Immature natural killer cell (primary cell): ENCODE data around the gene PHAX. TPM values are rescaled to one million over a fixed set of nuclear protein-coding genes. Genes with fewer than 3 reads are reported as not detected.
"Not testable (repeated sequence)": the region's sequence is repeated elsewhere in the genome, so short reads cannot be mapped to it uniquely, and the experiment has no call there.

ENCODE experiments used
- DNase-seq, 3 donors: peaks; one replicate each; pipeline ENCODE4 v3.0.0; 2022; ENCODE audit warnings: mixed read lengths in 1 of 3
- H3K27ac Mint-ChIP-seq, 6 donors: one replicate each; pipeline ENCODE4 v1.8.0; 2020; ENCODE audit warnings: mixed read lengths in 6 of 6, mild to moderate bottlenecking in 5 of 6, inconsistent platforms in 4 of 6, moderate library complexity in 3 of 6
- H3K27me3 Mint-ChIP-seq, 3 donors: one replicate each; pipeline ENCODE4 v1.8.0; 2020 to 2021; ENCODE audit warnings: low read depth in 3 of 3, mild to moderate bottlenecking in 3 of 3, mixed read lengths in 3 of 3, moderate library complexity in 3 of 3, inconsistent platforms in 1 of 3
- H3K36me3 Mint-ChIP-seq, 3 donors: one replicate each; pipeline ENCODE4 v1.8.0; 2020; ENCODE audit warnings: mixed read lengths in 3 of 3, inconsistent platforms in 2 of 3, mild to moderate bottlenecking in 2 of 3
- H3K4me1 Mint-ChIP-seq, 2 donors: one replicate each; pipeline ENCODE4 v1.8.0; 2020; ENCODE audit warnings: inconsistent platforms in 2 of 2, mild to moderate bottlenecking in 2 of 2, mixed read lengths in 2 of 2, moderate library complexity in 1 of 2
- H3K4me3 Mint-ChIP-seq, 5 donors: one replicate each; pipeline ENCODE4 v1.8.0; 2020; ENCODE audit warnings: mild to moderate bottlenecking in 5 of 5, mixed read lengths in 5 of 5, inconsistent platforms in 3 of 5, moderate library complexity in 3 of 5
- H3K9me3 Mint-ChIP-seq, 6 donors: one replicate each; pipeline ENCODE4 v1.8.0; 2020; ENCODE audit warnings: mild to moderate bottlenecking in 6 of 6, mixed read lengths in 6 of 6, inconsistent platforms in 4 of 6, moderate library complexity in 3 of 6
- polyA plus RNA-seq, 3 donors: library from polyadenylated mRNA; unstranded; fragments of 300-500 nt; fragmentation: Illumina TruSeq; gene quantifications; one replicate each; pipeline ENCODE4 v1.2.3, GENCODE V29; 2021

Gene PHAX, protein sequence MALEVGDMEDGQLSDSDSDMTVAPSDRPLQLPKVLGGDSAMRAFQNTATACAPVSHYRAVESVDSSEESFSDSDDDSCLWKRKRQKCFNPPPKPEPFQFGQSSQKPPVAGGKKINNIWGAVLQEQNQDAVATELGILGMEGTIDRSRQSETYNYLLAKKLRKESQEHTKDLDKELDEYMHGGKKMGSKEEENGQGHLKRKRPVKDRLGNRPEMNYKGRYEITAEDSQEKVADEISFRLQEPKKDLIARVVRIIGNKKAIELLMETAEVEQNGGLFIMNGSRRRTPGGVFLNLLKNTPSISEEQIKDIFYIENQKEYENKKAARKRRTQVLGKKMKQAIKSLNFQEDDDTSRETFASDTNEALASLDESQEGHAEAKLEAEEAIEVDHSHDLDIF
- 100 to 1,000 TPM in 1 of 3 donors, 10 to 100 TPM in 2; 49.3 to 109 (median 70.5) TPM for polyA plus RNA-seq

DNA sequence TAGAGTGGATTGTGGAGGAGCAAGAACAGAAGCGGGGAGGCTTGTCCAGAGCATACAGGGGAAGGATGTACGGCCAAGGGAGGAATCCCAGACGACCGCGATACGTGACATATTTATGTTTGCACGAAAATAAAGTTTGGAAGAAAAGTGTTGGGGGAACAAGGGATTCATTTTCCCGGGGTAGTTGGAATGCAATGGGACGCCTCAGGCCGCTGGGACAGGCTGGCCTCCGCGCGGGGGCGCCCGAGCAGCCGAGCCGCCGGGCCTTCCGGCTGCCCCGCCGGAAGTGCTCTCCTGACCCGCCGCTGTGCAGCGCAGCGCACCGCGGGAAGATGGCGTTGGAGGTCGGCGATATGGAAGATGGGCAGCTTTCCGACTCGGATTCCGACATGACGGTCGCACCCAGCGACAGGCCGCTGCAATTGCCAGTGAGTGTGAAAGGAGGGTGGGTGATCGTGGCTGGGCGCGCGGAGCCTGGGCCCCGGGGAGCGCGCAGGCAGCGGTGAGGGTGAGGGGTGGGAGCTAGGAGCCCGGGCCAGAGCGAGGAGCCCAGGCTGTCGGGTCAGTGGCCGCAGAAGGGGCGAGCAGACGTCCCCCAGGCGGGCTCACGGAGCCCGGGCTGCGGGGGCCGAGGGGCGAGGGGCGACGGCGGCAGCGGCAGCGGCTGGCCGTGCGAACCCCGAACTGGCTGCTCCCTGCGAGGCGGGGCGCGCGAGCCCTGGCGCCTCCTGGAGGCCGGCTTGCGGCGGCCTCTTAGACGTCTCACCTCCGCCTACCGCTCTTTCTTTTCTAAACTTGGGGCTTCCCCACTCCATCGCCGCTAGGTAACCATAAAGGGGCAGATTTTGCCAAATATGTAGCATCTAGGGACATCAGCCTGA lies at the start of gene PHAX:
Gene PHAX, plus strand, starts transcription at position 317 of the 881 bp plus-strand sequence. Its CDS starts 16 bp downstream, at position 333.
- H3K36me3 Mint-ChIP-seq, result peaks cover 8 to 12% (median 9%) of the 10 kb centered on the region in 3 donors
- peak; percentile 73 to 76 (median 74) for DNase-seq
- H3K27me3 Mint-ChIP-seq, result peaks cover 1 to 6% (median 3%) of the 10 kb centered on the region in 3 donors
- peak within 1 kb of the TSS; percentile 97 to 100 (median 98) for H3K4me3 Mint-ChIP-seq
- peak within 1 kb of the TSS; percentile 86 to 98 (median 96) for H3K27ac Mint-ChIP-seq
- no peaks in the 10 kb centered on the region for H3K9me3 Mint-ChIP-seq
- peaks cover 31 to 42% of the 10 kb centered on the region in 2 donors for H3K4me1 Mint-ChIP-seq

DNA sequence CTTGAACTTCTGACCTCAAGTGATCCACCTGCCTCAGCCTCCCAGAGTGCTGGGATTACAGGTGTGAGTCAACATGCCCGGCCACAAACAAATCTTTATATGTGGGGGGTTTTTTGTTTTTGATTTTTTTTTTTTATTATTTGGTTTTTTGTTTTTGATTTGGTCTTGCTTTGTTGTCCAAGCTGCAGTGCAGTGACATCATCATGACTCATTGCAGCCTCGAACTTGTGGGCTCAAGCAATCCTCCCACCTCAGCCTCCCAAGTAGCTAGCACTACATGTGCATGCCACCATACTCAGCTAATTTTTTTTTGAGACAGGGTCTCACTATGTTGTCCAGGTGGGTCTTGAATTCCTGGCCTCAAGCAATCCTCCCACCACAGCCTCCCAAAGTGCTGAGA lies 48.1 kb upstream of the PHAX start:
- no peaks in the 10 kb centered on the region for H3K9me3 Mint-ChIP-seq
- no peak overlapping the region for H3K27ac Mint-ChIP-seq
- H3K27me3 Mint-ChIP-seq, result peaks cover 0 to 2% (median 1%) of the 10 kb centered on the region in 3 donors
- no peaks in the 10 kb centered on the region for H3K36me3 Mint-ChIP-seq
- no peak for DNase-seq
- H3K4me1 Mint-ChIP-seq, result no peaks in the 10 kb centered on the region
- no peak overlapping the region for H3K4me3 Mint-ChIP-seq

DNA sequence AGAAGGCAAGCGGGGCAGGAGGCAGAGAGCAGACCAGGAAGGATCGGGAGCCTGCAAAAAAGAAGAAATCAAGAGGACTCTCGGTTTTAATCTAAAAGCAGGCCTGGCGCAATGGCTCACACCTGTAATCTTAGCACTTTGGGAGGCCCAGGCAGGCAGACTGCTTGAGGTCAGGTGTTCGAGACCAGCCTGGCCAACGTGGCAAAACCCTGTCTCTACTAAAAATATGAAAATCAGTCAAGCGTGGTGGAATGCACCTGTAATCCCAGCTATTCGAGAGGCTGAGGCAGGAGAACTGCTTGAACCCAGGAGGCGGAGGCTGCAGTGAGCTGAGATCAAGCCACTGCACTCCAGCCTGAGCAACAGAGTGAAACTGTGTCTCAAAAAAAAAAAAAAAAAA lies 45.6 kb upstream of the PHAX start:
- not testable (repeated sequence) for H3K4me3 Mint-ChIP-seq, H3K36me3 Mint-ChIP-seq, H3K4me1 Mint-ChIP-seq, H3K27ac Mint-ChIP-seq, H3K9me3 Mint-ChIP-seq, DNase-seq, H3K27me3 Mint-ChIP-seq

DNA sequence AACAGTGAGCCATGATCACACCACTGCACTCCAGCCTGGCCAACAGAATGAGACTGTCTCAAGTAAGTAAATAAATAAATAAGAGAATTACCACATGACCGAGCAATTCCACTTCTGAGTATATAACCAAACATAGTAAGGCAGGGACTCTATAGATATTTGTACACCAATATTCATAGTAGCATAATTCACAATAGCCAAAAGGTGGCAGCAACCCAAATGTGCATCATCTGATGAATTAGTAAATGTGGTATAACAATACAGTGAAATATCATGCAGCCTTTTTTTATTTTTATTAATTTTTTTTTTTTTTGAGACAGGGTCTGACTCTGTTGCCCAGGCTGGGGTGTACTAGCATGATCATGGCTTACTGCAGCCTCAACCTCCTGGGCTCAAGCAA lies 38.8 kb upstream of the PHAX start:
- DNase-seq, result no peak
- H3K4me1 Mint-ChIP-seq, result no peaks in the 10 kb centered on the region
- no peaks in the 10 kb centered on the region for H3K36me3 Mint-ChIP-seq
- peaks cover 0 to 4% (median under 1%) of the 10 kb centered on the region in 3 donors for H3K27me3 Mint-ChIP-seq
- no peaks in the 10 kb centered on the region for H3K9me3 Mint-ChIP-seq
- H3K4me3 Mint-ChIP-seq, result no peak overlapping the region
- H3K27ac Mint-ChIP-seq, result no peak overlapping the region

DNA sequence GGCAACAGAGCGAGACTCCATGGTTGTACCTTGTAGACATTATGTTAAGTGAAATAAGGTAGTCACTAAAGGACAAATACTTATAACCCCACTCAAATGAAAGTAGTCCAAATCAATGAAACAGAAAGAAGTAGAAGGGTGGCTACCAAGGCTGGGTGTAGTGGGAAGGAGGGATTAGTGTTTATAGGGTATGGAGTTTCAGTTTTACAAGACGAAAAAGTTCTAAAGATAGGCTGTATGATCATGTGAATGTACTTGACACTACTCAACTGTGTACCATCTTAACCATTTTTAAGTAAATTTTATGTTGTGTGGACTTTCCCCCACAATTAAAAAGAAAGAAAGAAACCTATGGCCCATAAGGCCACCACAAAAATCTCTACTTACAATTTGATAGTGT lies 37.9 kb upstream of the PHAX start:
- H3K27ac Mint-ChIP-seq, result no peak overlapping the region
- H3K36me3 Mint-ChIP-seq, result no peaks in the 10 kb centered on the region
- H3K9me3 Mint-ChIP-seq, result no peaks in the 10 kb centered on the region
- H3K27me3 Mint-ChIP-seq, result peaks cover 0 to 3% (median 1%) of the 10 kb centered on the region in 3 donors
- no peak for DNase-seq
- H3K4me1 Mint-ChIP-seq, result no peaks in the 10 kb centered on the region
- H3K4me3 Mint-ChIP-seq, result no peak overlapping the region

DNA sequence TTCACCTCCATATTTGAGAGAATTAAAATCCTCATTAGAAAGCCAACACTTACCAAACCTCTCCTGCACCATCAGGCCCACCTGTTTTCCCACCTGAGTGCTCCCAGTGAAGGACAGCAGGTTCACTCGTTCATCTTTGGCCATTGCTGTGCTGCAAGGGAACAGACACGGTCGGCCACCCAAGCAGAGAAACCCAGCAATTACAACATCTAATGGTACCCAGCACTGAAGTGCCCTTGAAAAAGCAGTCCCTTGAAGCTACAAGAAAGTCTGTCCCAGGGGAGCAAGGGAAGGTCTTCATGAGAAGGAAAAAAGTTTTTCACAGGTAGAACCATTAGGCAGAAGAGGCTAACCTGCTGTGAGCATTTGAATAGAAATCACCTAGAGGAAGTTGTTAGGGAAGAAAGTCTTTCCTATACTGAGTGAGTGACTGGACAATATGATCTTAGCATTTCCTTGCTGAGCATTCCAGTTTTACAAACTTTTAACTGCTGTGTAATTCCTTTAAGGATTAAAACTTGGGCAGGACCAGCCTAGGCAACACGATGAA lies 32.5 kb upstream of the PHAX start:
- no peaks in the 10 kb centered on the region for H3K9me3 Mint-ChIP-seq
- H3K27me3 Mint-ChIP-seq, result peaks cover 0 to 2% (median 1%) of the 10 kb centered on the region in 3 donors
- H3K27ac Mint-ChIP-seq, result no peak overlapping the region
- H3K4me3 Mint-ChIP-seq, result no peak overlapping the region
- no peaks in the 10 kb centered on the region for H3K4me1 Mint-ChIP-seq
- DNase-seq, result no peak
- no peaks in the 10 kb centered on the region for H3K36me3 Mint-ChIP-seq

DNA sequence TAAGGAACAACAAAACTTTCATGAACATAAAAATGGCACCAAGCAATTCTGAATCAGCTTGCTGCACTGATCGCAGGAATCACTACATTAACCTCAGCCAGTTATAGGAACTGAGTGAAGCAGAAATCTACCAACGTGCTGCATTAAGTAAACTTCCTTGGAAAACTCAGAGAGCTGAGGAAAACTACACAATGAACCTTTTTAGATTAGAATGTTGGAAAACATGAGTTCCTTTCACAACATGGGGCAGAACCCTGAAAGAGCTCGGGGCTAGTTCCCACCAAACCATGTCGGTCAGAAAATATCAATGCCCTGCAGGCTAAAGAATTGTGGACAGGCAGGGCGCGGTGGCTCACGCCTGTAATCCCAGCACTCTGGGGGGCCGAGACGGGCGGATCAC lies 25.1 kb upstream of the PHAX start:
- Mint-ChIP-seq H3K4me1 (no peaks in the 10 kb centered on the region), H3K27ac (no peak overlapping the region), H3K9me3 (no peaks in the 10 kb centered on the region), H3K27me3 (peaks cover 0 to 3% (median 2%) of the 10 kb centered on the region in 3 donors), H3K36me3 (no peaks in the 10 kb centered on the region), H3K4me3 (no peak overlapping the region)
- DNase-seq, result no peak

DNA sequence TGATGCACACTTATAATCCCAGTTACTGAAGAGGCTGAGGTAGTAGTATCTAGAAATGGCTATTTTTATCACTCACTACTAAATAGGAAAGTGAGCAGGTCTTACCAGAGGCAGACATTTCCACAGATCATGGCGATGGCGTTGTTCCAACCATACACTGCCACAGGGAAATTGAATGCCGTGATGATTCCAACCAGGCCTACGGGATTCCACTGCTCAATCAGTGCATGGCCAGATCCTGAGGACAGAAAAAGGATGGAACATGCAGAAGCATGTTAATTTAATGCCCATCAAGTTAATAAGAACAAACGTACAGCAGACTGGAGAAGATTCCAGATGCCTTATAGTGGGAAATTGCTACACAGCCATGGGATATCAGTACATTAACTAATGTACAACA lies 23.8 kb upstream of the PHAX start:
- Mint-ChIP-seq H3K27ac (no peak overlapping the region), H3K27me3 (peaks cover 0 to 3% (median 2%) of the 10 kb centered on the region in 3 donors), H3K4me3 (no peak overlapping the region), H3K9me3 (no peaks in the 10 kb centered on the region), H3K36me3 (no peaks in the 10 kb centered on the region), H3K4me1 (no peaks in the 10 kb centered on the region)
- no peak for DNase-seq

DNA sequence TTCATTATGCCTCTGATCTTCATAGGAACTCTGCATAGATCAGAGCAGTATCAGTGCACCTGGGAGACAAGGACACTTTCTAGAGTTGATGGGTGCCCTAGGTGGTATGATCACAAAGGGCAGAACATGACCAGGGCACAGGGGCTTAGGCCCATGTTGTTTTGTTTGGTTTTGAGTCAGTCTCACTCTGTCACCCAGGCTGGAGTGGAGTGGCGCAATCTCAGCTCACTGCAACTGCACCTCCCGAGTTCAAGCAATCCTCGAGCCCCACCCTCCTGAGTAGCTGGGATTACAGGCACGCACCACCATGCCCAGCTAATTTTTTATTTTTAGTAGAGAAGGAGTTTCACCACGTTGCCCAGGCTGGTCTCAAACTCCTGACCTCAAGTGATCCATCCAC lies 23.3 kb upstream of the PHAX start:
- DNase-seq, result no peak
- H3K4me3 Mint-ChIP-seq, result no peak overlapping the region
- no peaks in the 10 kb centered on the region for H3K36me3 Mint-ChIP-seq
- peaks cover 0 to 3% (median 2%) of the 10 kb centered on the region in 3 donors for H3K27me3 Mint-ChIP-seq
- no peaks in the 10 kb centered on the region for H3K4me1 Mint-ChIP-seq
- H3K27ac Mint-ChIP-seq, result no peak overlapping the region
- no peaks in the 10 kb centered on the region for H3K9me3 Mint-ChIP-seq

DNA sequence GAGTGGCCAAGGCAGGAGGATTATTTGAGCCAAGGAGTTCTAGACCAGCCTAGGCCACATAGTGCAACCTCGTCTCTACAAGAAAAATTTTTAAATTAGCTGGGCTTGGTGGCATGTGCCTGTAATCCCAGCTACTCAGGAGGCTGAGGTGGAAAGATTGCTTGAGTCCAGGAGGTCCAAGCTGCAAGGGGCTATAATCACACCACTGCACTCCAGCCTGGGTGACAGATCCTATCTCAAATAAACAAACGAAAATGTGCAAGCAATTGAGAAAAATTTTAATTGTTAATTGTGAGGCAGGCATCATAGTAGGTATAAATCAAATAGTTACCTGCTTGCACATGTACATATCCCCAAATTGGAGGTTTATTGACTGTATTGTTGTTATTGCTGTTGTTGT lies 21.0 kb upstream of the PHAX start:
- H3K9me3 Mint-ChIP-seq, result no peaks in the 10 kb centered on the region
- H3K27me3 Mint-ChIP-seq, result peaks cover 0 to 5% (median 3%) of the 10 kb centered on the region in 3 donors
- H3K27ac Mint-ChIP-seq, result no peak overlapping the region
- no peak overlapping the region for H3K4me3 Mint-ChIP-seq
- H3K4me1 Mint-ChIP-seq, result no peaks in the 10 kb centered on the region
- H3K36me3 Mint-ChIP-seq, result no peaks in the 10 kb centered on the region
- no peak for DNase-seq

DNA sequence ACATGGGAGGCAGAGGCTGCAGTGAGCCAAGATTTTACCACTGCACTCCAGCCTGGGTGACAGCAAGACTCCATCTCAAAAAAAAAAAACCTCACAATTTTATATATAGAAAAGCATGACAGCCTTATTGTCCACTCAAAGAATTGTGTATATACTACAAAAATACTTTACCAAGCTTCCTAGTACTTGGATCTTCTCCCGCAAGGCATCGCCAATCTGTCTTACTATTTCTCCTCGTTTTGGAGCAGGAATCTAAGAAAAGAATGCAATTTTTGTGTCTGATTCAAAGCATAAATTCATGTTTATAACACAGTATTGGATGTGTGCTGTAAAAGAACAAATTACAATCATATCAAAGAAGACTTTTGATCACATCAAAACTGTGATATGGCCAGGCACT lies 17.0 kb upstream of the PHAX start:
- H3K27ac Mint-ChIP-seq, result no peak overlapping the region
- H3K4me3 Mint-ChIP-seq, result no peak overlapping the region
- DNase-seq, result no peak
- H3K9me3 Mint-ChIP-seq, result no peaks in the 10 kb centered on the region
- H3K4me1 Mint-ChIP-seq, result no peaks in the 10 kb centered on the region
- no peaks in the 10 kb centered on the region for H3K36me3 Mint-ChIP-seq
- peaks cover 0 to 5% (median 2%) of the 10 kb centered on the region in 3 donors for H3K27me3 Mint-ChIP-seq

DNA sequence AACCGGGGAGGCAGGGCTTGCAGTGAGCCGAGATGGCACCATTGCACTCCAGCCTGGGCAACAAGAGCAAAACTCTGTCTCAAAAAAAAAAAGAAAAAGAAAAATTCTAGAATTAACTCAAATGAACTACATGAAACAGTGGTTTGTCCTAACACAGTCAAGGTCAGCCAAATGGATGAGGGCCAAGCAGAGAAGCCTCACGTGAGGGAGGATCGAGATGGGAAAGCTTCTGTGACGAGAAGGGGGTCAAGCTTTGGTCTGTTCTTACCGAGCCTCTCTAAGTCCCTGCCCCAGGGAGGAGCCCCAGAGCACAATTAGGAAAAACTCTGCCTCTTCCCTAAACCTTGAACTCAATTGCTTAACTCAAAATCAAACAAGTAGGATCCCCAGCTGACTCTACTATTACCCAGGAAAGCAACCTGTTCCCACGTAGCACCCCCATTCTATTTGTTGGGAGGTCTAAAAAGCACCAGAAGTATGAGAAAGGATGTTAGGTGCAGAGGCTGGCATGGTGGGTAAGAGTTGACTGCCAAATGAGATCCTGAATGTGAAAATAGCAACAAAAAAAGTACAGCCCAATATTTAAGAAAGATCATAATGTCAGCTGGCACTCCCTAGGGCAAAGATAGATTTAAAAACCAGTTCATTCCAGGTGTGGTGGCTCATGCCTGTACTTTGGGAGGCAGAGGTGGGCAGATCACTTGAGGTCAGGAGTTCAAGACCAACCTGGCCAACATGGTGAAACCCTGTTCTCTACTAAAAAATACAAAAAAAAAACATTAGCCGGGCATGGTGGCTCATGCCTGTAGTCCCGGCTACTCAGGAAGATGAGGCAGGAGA lies 13.0 kb upstream of the PHAX start:
- Mint-ChIP-seq H3K4me3 (no peak overlapping the region), H3K36me3 (no peaks in the 10 kb centered on the region), H3K27ac (no peak overlapping the region), H3K27me3 (peaks cover 0 to 4% (median 4%) of the 10 kb centered on the region in 3 donors), H3K9me3 (no peaks in the 10 kb centered on the region), H3K4me1 (no peaks in the 10 kb centered on the region)
- DNase-seq, result no peak

DNA sequence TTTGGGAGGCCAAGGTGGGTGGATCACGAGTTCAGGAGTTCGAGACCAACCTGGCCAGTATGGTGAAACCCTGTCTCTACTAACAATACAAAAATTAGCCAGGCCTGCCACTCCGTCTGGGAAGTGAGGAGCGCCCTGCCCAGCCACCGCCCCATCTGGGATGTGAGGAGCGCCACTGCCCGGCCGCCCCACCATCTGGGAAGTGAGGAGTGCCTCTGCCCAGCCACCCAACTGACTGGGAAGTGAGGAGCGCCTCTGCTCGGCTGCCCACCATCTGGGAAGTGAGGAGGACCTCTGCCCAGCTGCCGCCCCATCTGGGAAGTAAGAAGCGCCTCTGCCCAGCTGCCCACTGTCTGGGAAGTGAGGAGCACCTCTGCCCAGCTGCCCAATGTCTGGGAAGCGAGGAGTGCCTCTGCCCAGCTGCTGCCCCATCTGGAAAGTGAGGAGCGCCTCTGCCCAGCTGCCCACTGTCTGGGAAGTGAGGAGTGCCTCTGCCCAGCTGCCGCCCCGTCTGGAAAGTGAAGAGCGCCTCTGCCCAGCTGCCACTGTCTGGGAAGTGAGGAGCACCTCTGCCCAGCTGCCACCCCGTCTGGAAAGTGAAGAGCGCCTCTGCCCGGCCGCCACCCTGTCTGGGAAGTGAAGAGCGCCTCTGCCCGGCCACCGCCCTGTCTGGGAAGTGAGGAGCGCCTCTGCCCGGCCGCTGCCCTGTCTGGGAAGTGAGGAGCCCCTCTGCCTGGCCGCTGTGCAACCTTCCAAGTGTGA lies 11.0 kb upstream of the PHAX start:
- Mint-ChIP-seq H3K4me1 (peaks cover 6 to 14% of the 10 kb centered on the region in 2 donors), H3K27ac (no peak overlapping the region), H3K9me3 (no peaks in the 10 kb centered on the region), H3K4me3 (no peak overlapping the region), H3K27me3 (peaks cover 7 to 15% (median 8%) of the 10 kb centered on the region in 3 donors), H3K36me3 (no peaks in the 10 kb centered on the region)
- no peak for DNase-seq
